Measurements from ENCODE around the gene RPS6KA1. TPM values are rescaled to one million over a fixed set of nuclear protein-coding genes. Genes with fewer than 3 reads are reported as not detected.

The RPS6KA1 gene
- 10 to 100 TPM in 1 of 2 donors, 1 to 10 TPM in 1; 9.6 to 15.0 TPM for polyA plus RNA-seq

- Histone ChIP-seq H3K27ac (ENCODE audit: low read depth in 2 of 2, low read length in 1 of 2) (peak within 1 kb of the TSS; percentile 66 to 79), H3K4me1 (ENCODE audit: control insufficient read depth in 2 of 2, insufficient read depth in 2 of 2, low read length in 1 of 2) (peaks cover 0 to 13% of the 10 kb centered on the region in 2 donors), H3K27me3 (ENCODE audit: control insufficient read depth in 1 of 2, insufficient read depth in 2 of 2, low read length in 2 of 2) (no peaks in the 10 kb centered on the region), H3K4me3 (ENCODE audit: low read depth in 1 of 2, low read length in 2 of 2) (peak within 1 kb of the TSS; percentile 67 to 70), H3K36me3 (ENCODE audit: control insufficient read depth in 2 of 2, insufficient read depth in 2 of 2, low read length in 1 of 2) (no peaks in the 10 kb centered on the region), H3K9me3 (ENCODE audit: control insufficient read depth in 2 of 2, insufficient read depth in 1 of 2, low read depth in 1 of 2, low read length in 1 of 2) (no peaks in the 10 kb centered on the region)
- WGBS, 2 donors, result 1% methylated on average over 56 to 86 of the region's 86 CpGs
These were observed at the start of gene RPS6KA1 for GRCh38 chr1:26529655-26530409. RPS6KA1 (plus strand) TSS chr1:26529761; CDS start chr1:26529921, 160 bp downstream.

- no peaks in the 10 kb centered on the region for H3K9me3 ChIP-seq (ENCODE audit: control insufficient read depth in 2 of 2, insufficient read depth in 1 of 2, low read depth in 1 of 2, low read length in 1 of 2)
- H3K4me1 ChIP-seq (ENCODE audit: control insufficient read depth in 2 of 2, insufficient read depth in 2 of 2, low read length in 1 of 2), result no peaks in the 10 kb centered on the region
- WGBS, 2 donors, result 87 to 91% methylated on average over 2 of the region's 2 CpGs
- H3K4me3 ChIP-seq (ENCODE audit: low read depth in 1 of 2, low read length in 2 of 2), result no peak overlapping the region
- no peaks in the 10 kb centered on the region for H3K36me3 ChIP-seq (ENCODE audit: control insufficient read depth in 2 of 2, insufficient read depth in 2 of 2, low read length in 1 of 2)
- H3K27me3 ChIP-seq (ENCODE audit: control insufficient read depth in 1 of 2, insufficient read depth in 2 of 2, low read length in 2 of 2), result no peaks in the 10 kb centered on the region
- no peak overlapping the region for H3K27ac ChIP-seq (ENCODE audit: low read depth in 2 of 2, low read length in 1 of 2)
These were observed 46.6 kb upstream of the RPS6KA1 start for GRCh38 chr1:26482921-26483320.

- 74 to 77% methylated on average over 2 of the region's 2 CpGs for WGBS, 2 donors
- no peak overlapping the region for H3K4me3 ChIP-seq (ENCODE audit: low read depth in 1 of 2, low read length in 2 of 2)
These were observed 45.6 kb upstream of the RPS6KA1 start for GRCh38 chr1:26483980-26484379.

GRCh38 chr1:26490155-26490554, 39.4 kb upstream of the RPS6KA1 start:
- H3K4me3 ChIP-seq (ENCODE audit: low read depth in 1 of 2, low read length in 2 of 2), result no peak overlapping the region
- no peaks in the 10 kb centered on the region for H3K9me3 ChIP-seq (ENCODE audit: control insufficient read depth in 2 of 2, insufficient read depth in 1 of 2, low read depth in 1 of 2, low read length in 1 of 2)
- H3K27ac ChIP-seq (ENCODE audit: low read depth in 2 of 2, low read length in 1 of 2), result no peak overlapping the region
- H3K27me3 ChIP-seq (ENCODE audit: control insufficient read depth in 1 of 2, insufficient read depth in 2 of 2, low read length in 2 of 2), result no peaks in the 10 kb centered on the region
- 91 to 93% methylated on average over 4 of the region's 4 CpGs for WGBS, 2 donors
- no peaks in the 10 kb centered on the region for H3K4me1 ChIP-seq (ENCODE audit: control insufficient read depth in 2 of 2, insufficient read depth in 2 of 2, low read length in 1 of 2)
- no peaks in the 10 kb centered on the region for H3K36me3 ChIP-seq (ENCODE audit: control insufficient read depth in 2 of 2, insufficient read depth in 2 of 2, low read length in 1 of 2)

More at GRCh38 chr1:26483980-26484379, 45.6 kb upstream of the RPS6KA1 start:
- H3K27me3 ChIP-seq (ENCODE audit: control insufficient read depth in 1 of 2, insufficient read depth in 2 of 2, low read length in 2 of 2), result no peaks in the 10 kb centered on the region
- H3K4me1 ChIP-seq (ENCODE audit: control insufficient read depth in 2 of 2, insufficient read depth in 2 of 2, low read length in 1 of 2), result no peaks in the 10 kb centered on the region
- no peaks in the 10 kb centered on the region for H3K36me3 ChIP-seq (ENCODE audit: control insufficient read depth in 2 of 2, insufficient read depth in 2 of 2, low read length in 1 of 2)
- H3K27ac ChIP-seq (ENCODE audit: low read depth in 2 of 2, low read length in 1 of 2), result no peak overlapping the region
- H3K9me3 ChIP-seq (ENCODE audit: control insufficient read depth in 2 of 2, insufficient read depth in 1 of 2, low read depth in 1 of 2, low read length in 1 of 2), result no peaks in the 10 kb centered on the region

GRCh38 chr1:26493267-26493666, 36.3 kb upstream of the RPS6KA1 start:
- Histone ChIP-seq H3K4me1 (ENCODE audit: control insufficient read depth in 2 of 2, insufficient read depth in 2 of 2, low read length in 1 of 2) (no peaks in the 10 kb centered on the region), H3K27ac (ENCODE audit: low read depth in 2 of 2, low read length in 1 of 2) (no peak overlapping the region), H3K4me3 (ENCODE audit: low read depth in 1 of 2, low read length in 2 of 2) (no peak overlapping the region), H3K36me3 (ENCODE audit: control insufficient read depth in 2 of 2, insufficient read depth in 2 of 2, low read length in 1 of 2) (no peaks in the 10 kb centered on the region), H3K27me3 (ENCODE audit: control insufficient read depth in 1 of 2, insufficient read depth in 2 of 2, low read length in 2 of 2) (no peaks in the 10 kb centered on the region), H3K9me3 (ENCODE audit: control insufficient read depth in 2 of 2, insufficient read depth in 1 of 2, low read depth in 1 of 2, low read length in 1 of 2) (no peaks in the 10 kb centered on the region)
- WGBS, 2 donors, result 61 to 66% methylated on average over 3 of the region's 3 CpGs

- H3K36me3 ChIP-seq (ENCODE audit: control insufficient read depth in 2 of 2, insufficient read depth in 2 of 2, low read length in 1 of 2), result no peaks in the 10 kb centered on the region
- no peaks in the 10 kb centered on the region for H3K4me1 ChIP-seq (ENCODE audit: control insufficient read depth in 2 of 2, insufficient read depth in 2 of 2, low read length in 1 of 2)
- H3K9me3 ChIP-seq (ENCODE audit: control insufficient read depth in 2 of 2, insufficient read depth in 1 of 2, low read depth in 1 of 2, low read length in 1 of 2), result no peaks in the 10 kb centered on the region
- 93 to 94% methylated on average over 3 of the region's 3 CpGs for WGBS, 2 donors
- no peaks in the 10 kb centered on the region for H3K27me3 ChIP-seq (ENCODE audit: control insufficient read depth in 1 of 2, insufficient read depth in 2 of 2, low read length in 2 of 2)
- H3K27ac ChIP-seq (ENCODE audit: low read depth in 2 of 2, low read length in 1 of 2), result no peak overlapping the region
- H3K4me3 ChIP-seq (ENCODE audit: low read depth in 1 of 2, low read length in 2 of 2), result no peak overlapping the region
These were observed 35.6 kb upstream of the RPS6KA1 start for GRCh38 chr1:26493938-26494337.

GRCh38 chr1:26496861-26497260, 32.7 kb upstream of the RPS6KA1 start:
- Histone ChIP-seq H3K27me3 (ENCODE audit: control insufficient read depth in 1 of 2, insufficient read depth in 2 of 2, low read length in 2 of 2) (no peaks in the 10 kb centered on the region), H3K9me3 (ENCODE audit: control insufficient read depth in 2 of 2, insufficient read depth in 1 of 2, low read depth in 1 of 2, low read length in 1 of 2) (no peaks in the 10 kb centered on the region), H3K4me3 (ENCODE audit: low read depth in 1 of 2, low read length in 2 of 2) (no peak overlapping the region), H3K36me3 (ENCODE audit: control insufficient read depth in 2 of 2, insufficient read depth in 2 of 2, low read length in 1 of 2) (no peaks in the 10 kb centered on the region), H3K27ac (ENCODE audit: low read depth in 2 of 2, low read length in 1 of 2) (no peak overlapping the region), H3K4me1 (ENCODE audit: control insufficient read depth in 2 of 2, insufficient read depth in 2 of 2, low read length in 1 of 2) (no peaks in the 10 kb centered on the region)
- WGBS, 2 donors, result 45 to 60% methylated on average over 4 of the region's 4 CpGs

GRCh38 chr1:26498894-26499293, 30.7 kb upstream of the RPS6KA1 start:
- no peaks in the 10 kb centered on the region for H3K36me3 ChIP-seq (ENCODE audit: control insufficient read depth in 2 of 2, insufficient read depth in 2 of 2, low read length in 1 of 2)
- H3K4me1 ChIP-seq (ENCODE audit: control insufficient read depth in 2 of 2, insufficient read depth in 2 of 2, low read length in 1 of 2), result no peaks in the 10 kb centered on the region
- no peaks in the 10 kb centered on the region for H3K9me3 ChIP-seq (ENCODE audit: control insufficient read depth in 2 of 2, insufficient read depth in 1 of 2, low read depth in 1 of 2, low read length in 1 of 2)
- WGBS, 2 donors, result 89 to 95% methylated on average over 7 of the region's 7 CpGs
- no peak overlapping the region for H3K4me3 ChIP-seq (ENCODE audit: low read depth in 1 of 2, low read length in 2 of 2)
- H3K27ac ChIP-seq (ENCODE audit: low read depth in 2 of 2, low read length in 1 of 2), result no peak overlapping the region
- no peaks in the 10 kb centered on the region for H3K27me3 ChIP-seq (ENCODE audit: control insufficient read depth in 1 of 2, insufficient read depth in 2 of 2, low read length in 2 of 2)

GRCh38 chr1:26500488-26501175, 28.9 kb upstream of the RPS6KA1 start:
- Histone ChIP-seq H3K27me3 (ENCODE audit: control insufficient read depth in 1 of 2, insufficient read depth in 2 of 2, low read length in 2 of 2) (no peaks in the 10 kb centered on the region), H3K9me3 (ENCODE audit: control insufficient read depth in 2 of 2, insufficient read depth in 1 of 2, low read depth in 1 of 2, low read length in 1 of 2) (no peaks in the 10 kb centered on the region), H3K36me3 (ENCODE audit: control insufficient read depth in 2 of 2, insufficient read depth in 2 of 2, low read length in 1 of 2) (no peaks in the 10 kb centered on the region), H3K4me3 (ENCODE audit: low read depth in 1 of 2, low read length in 2 of 2) (peak overlapping the region; percentile 69 to 71), H3K4me1 (ENCODE audit: control insufficient read depth in 2 of 2, insufficient read depth in 2 of 2, low read length in 1 of 2) (no peaks in the 10 kb centered on the region), H3K27ac (ENCODE audit: low read depth in 2 of 2, low read length in 1 of 2) (peak overlapping the region; percentile 93 to 94)
- 1% methylated on average over 46 to 74 of the region's 74 CpGs for WGBS, 2 donors

Measured in esophagus (tissue), 2 donors.